Neural cell (in vitro differentiated cells): ENCODE results near the gene SERPINE2. TPM values are rescaled to one million over a fixed set of nuclear protein-coding genes. Genes with fewer than 3 reads are reported as not detected.

Experiments used
- H2AFZ ChIP-seq: fragments of 200-600, 300-800 bp; sonication (generic), shearing (Covaris generic); 2 replicates; pipeline ENCODE4 v1.6.0; 2014; ENCODE audit warnings: low read depth, mild to moderate bottlenecking, antibody characterized with exemption, low read length, moderate library complexity
- H3F3A ChIP-seq: fragments of 200-600 bp; shearing (Covaris generic); 2 replicates; pipeline ENCODE4 v1.6.1; 2016; ENCODE audit warnings: mild to moderate bottlenecking, moderate library complexity, mixed read lengths, antibody characterized with exemption, low read length; ENCODE audit not compliant: insufficient read depth, poor library complexity, severe bottlenecking
- H3K27ac ChIP-seq: fragments of 200-600, 300-800 bp; sonication (generic), shearing (Covaris generic); 2 replicates; pipeline ENCODE4 v1.5.1; 2014; ENCODE audit warnings: mild to moderate bottlenecking, low read length, moderate library complexity
- H3K27me3 ChIP-seq: fragments of 300-800, 200-600 bp; sonication (generic), shearing (Covaris generic); 2 replicates; pipeline ENCODE4 v1.6.0; 2014; ENCODE audit warnings: mild to moderate bottlenecking, low read depth, low read length, moderate library complexity; ENCODE audit not compliant: insufficient read depth
- H3K36me3 ChIP-seq: fragments of 300-800, 200-600 bp; sonication (generic), shearing (Covaris generic); 2 replicates; pipeline ENCODE4 v1.5.1; 2014; ENCODE audit warnings: mild to moderate bottlenecking, antibody characterized with exemption, low read length, moderate library complexity; ENCODE audit not compliant: insufficient read depth
- H3K4me2 ChIP-seq: fragments of 300-800, 200-600 bp; sonication (generic), shearing (Covaris generic); 2 replicates; pipeline ENCODE4 v1.6.0; 2014; ENCODE audit warnings: mild to moderate bottlenecking, low read length
- H3K4me3 ChIP-seq: fragments of 300-800, 200-600 bp; sonication (generic), shearing (Covaris generic); 2 replicates; pipeline ENCODE4 v1.5.1; 2014; ENCODE audit warnings: mild to moderate bottlenecking, low read length, moderate library complexity
- H3K79me2 ChIP-seq: fragments of 200-600 bp; shearing (Covaris generic); replicated peaks from 2 replicates; pipeline ENCODE4 v1.6.0; 2014; ENCODE audit warnings: mild to moderate bottlenecking, low read length, moderate library complexity; ENCODE audit not compliant: insufficient read depth
- H3K9ac ChIP-seq: fragments of 300-800, 200-600 bp; sonication (generic), shearing (Covaris generic); 2 replicates; pipeline ENCODE4 v1.6.1; 2016; ENCODE audit warnings: mild to moderate bottlenecking, low read length, mixed read lengths
- H3K9me2 ChIP-seq: fragments of 200-600 bp; shearing (Covaris generic); 2 replicates; pipeline ENCODE4 v1.6.1; 2016; ENCODE audit warnings: mild to moderate bottlenecking, low read length, mixed read lengths; ENCODE audit not compliant: insufficient read depth
- H3K9me3 ChIP-seq: fragments of 200-600, 300-800 bp; sonication (generic), shearing (Covaris generic); 2 replicates; pipeline ENCODE4 v1.6.1; 2016; ENCODE audit warnings: mild to moderate bottlenecking, mixed run types, low read length, moderate library complexity, mixed read lengths
- H4K20me1 ChIP-seq: fragments of 200-600 bp; shearing (Covaris generic); 2 replicates; pipeline ENCODE4 v1.6.1; 2016; ENCODE audit warnings: mild to moderate bottlenecking, mixed run types; ENCODE audit not compliant: insufficient read depth
- EP300 ChIP-seq: fragments of 450-650 bp; conservative IDR thresholded peaks from 2 replicates; pipeline ENCODE4 v1.6.1; 2014; ENCODE audit warnings: antibody characterized with exemption, mild to moderate bottlenecking, moderate library complexity; ENCODE audit not compliant: poor library complexity, severe bottlenecking
- EZH2 ChIP-seq: fragments of 200-600, 300-800 bp; shearing (Covaris generic), sonication (generic); IDR thresholded peaks from 2 replicates; pipeline ENCODE4 v1.6.1; 2014; ENCODE audit warnings: antibody characterized with exemption, low read length, borderline replicate concordance, mild to moderate bottlenecking; ENCODE audit not compliant: insufficient read depth, poor library complexity, severe bottlenecking
- MXI1 ChIP-seq: fragments of 450-650 bp; conservative IDR thresholded peaks from 2 replicates; pipeline ENCODE4 v1.6.1; 2014; ENCODE audit warnings: antibody characterized with exemption, mild to moderate bottlenecking; ENCODE audit not compliant: poor library complexity, severe bottlenecking
- POLR2AphosphoS5 ChIP-seq: IDR thresholded peaks from 2 replicates; pipeline ENCODE4 v1.6.1; 2012
- RAD21 ChIP-seq: fragments of 450-650 bp; conservative IDR thresholded peaks from 2 replicates; pipeline ENCODE4 v1.6.1; 2014; ENCODE audit warnings: antibody characterized with exemption, mild to moderate bottlenecking, moderate library complexity
- SMC3 ChIP-seq: fragments of 450-650 bp; conservative IDR thresholded peaks from 2 replicates; pipeline ENCODE4 v1.6.1; 2014; ENCODE audit warnings: antibody characterized with exemption, mild to moderate bottlenecking, moderate library complexity; ENCODE audit not compliant: poor library complexity
- TAF1 ChIP-seq: IDR thresholded peaks from 2 replicates; pipeline ENCODE4 v1.6.1; 2012; ENCODE audit warnings: low read depth
- polyA plus RNA-seq: library from polyadenylated mRNA; depleted of rRNA; stranded (reverse); fragments of >200 nt; gene quantifications from 2 replicates; pipeline ENCODE4 v1.2.3, GENCODE V29; 2014
- TF ChIP-seq, protein P1 (sequence below): fragments of 450-650 bp; IDR thresholded peaks from 2 replicates; pipeline ENCODE4 v1.5.1; 2014; ENCODE audit warnings: antibody characterized with exemption, mild to moderate bottlenecking, moderate library complexity; ENCODE audit not compliant: poor library complexity, severe bottlenecking
- TF ChIP-seq, protein P2 (sequence below): IDR thresholded peaks from 2 replicates; pipeline ENCODE4 v1.6.1; 2012; ENCODE audit warnings: borderline replicate concordance

The SERPINE2 gene
- polyA plus RNA-seq, 1 donor from 2014 or later = 38.5 TPM

DNA sequence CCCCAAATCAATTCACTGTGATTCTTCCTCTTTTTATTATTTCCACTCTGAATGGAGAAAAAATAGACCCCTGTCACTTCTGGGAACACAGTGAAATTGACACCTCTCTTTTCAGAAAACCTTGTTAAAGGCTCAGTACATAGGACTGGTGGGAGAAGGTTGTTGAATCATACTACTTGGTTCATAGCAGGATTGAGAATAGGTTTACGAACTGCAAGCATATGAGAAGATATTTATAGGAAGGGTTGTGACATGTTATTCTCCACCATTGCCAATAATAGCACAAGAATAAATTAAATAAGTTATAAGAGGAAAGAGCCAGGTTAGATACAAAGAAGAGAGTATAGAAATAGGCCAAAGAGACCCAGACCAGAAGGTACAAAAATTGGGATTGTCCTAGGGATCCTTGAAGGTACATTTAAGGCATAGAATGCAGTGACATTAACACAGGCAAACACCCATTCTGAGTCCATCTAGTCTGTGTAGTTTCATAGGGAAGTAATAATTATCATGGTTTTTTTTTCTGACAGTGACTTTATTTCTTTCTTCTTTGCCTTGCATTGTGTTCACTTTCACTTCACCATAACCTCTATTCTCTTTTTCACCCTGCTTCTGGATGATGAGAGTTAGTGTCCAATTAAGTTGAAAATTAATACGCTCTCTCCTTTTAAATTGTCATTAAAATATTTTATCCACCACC is 21.8 kb upstream of the SERPINE2 start:
- Histone ChIP-seq H3K9ac (no peak overlapping the region), H2AFZ (no peak overlapping the region), H3F3A (no peaks in the 10 kb centered on the region), H3K27ac (no peak overlapping the region), H3K79me2 (no peaks in the 10 kb centered on the region), H3K9me2 (no peaks in the 10 kb centered on the region), H4K20me1 (no peaks in the 10 kb centered on the region), H3K36me3 (no peaks in the 10 kb centered on the region), H3K27me3 (no peaks in the 10 kb centered on the region), H3K4me2 (no peak overlapping the region), H3K4me3 (no peak overlapping the region), H3K9me3 (no peaks in the 10 kb centered on the region)
- TF ChIP-seq EP300 (no peak), SMC3 (no peak), MXI1 (no peak), TAF1 (no peak), POLR2AphosphoS5 (no peak), EZH2 (no peak)
- TF ChIP-seq, protein P1, sequence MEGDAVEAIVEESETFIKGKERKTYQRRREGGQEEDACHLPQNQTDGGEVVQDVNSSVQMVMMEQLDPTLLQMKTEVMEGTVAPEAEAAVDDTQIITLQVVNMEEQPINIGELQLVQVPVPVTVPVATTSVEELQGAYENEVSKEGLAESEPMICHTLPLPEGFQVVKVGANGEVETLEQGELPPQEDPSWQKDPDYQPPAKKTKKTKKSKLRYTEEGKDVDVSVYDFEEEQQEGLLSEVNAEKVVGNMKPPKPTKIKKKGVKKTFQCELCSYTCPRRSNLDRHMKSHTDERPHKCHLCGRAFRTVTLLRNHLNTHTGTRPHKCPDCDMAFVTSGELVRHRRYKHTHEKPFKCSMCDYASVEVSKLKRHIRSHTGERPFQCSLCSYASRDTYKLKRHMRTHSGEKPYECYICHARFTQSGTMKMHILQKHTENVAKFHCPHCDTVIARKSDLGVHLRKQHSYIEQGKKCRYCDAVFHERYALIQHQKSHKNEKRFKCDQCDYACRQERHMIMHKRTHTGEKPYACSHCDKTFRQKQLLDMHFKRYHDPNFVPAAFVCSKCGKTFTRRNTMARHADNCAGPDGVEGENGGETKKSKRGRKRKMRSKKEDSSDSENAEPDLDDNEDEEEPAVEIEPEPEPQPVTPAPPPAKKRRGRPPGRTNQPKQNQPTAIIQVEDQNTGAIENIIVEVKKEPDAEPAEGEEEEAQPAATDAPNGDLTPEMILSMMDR = no peak

DNA sequence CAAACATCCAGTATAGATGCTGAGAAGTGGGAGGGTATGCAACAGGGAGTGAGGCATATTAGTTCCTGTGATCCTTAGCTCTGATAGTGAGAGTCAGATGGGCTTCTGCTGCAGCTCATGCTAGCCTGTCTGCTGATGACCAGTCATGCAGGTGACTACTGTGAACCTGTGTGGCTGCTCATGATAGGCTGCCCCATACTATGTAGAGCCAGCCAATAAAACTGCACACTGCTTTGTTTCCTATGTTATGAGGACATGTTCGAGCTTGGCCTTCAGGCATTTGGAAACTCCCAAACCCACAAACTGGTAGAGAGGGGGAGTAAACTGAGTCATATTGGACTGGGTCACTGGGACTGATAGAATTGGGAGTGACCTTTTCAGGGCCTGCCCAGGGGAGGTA is 20.1 kb upstream of the SERPINE2 start:
- Histone ChIP-seq H3K9ac (no peak overlapping the region), H3K4me2 (no peak overlapping the region), H3K9me3 (no peaks in the 10 kb centered on the region), H3K79me2 (no peaks in the 10 kb centered on the region), H3F3A (no peaks in the 10 kb centered on the region), H2AFZ (no peak overlapping the region), H3K4me3 (no peak overlapping the region), H3K27me3 (no peaks in the 10 kb centered on the region), H4K20me1 (no peaks in the 10 kb centered on the region), H3K27ac (no peak overlapping the region), H3K9me2 (no peaks in the 10 kb centered on the region), H3K36me3 (no peaks in the 10 kb centered on the region)
- TF ChIP-seq MXI1 (no peak), EZH2 (no peak)

DNA sequence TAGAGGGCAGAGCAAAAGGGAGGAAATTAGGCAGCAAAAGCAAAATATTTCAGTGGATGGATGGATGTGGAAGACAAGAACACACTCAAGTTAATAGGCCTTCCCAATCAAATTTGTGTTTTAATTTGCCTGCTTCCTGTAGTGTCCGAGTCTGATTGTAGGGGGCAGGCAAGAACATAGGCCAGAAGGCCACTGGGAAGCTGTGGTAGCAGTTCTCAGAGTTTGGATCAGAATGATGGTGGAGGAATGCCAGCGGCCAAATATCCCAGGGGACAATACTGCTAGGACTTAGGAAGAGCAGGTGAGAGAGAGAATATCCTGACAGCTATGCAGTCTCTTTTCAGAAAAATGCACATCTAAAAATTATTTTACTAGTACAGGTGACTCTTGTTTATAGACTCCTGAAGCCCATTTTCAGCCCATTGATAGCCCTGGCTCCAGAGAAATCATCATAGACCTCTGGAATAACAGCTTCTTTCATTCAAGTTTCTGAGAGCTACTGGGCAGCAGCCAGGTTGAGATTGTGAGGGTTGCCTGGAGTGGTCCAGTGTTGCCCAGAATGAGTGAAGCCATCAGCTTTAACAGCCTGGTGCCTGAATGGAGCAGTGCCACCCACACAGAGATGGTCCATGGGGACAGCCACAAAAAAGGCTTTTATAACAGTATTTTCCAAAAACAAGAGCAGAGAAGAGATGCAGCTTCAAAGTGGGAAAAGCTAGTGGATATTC is 19.1 kb upstream of the SERPINE2 start:
- Histone ChIP-seq H3K9me2 (no peaks in the 10 kb centered on the region), H3K36me3 (no peaks in the 10 kb centered on the region), H3F3A (no peaks in the 10 kb centered on the region), H2AFZ (no peak overlapping the region), H3K9ac (no peak overlapping the region), H4K20me1 (no peaks in the 10 kb centered on the region), H3K4me3 (no peak overlapping the region), H3K4me2 (no peak overlapping the region), H3K9me3 (no peaks in the 10 kb centered on the region), H3K79me2 (no peaks in the 10 kb centered on the region), H3K27ac (no peak overlapping the region), H3K27me3 (no peaks in the 10 kb centered on the region)
- TF ChIP-seq MXI1 (no peak), POLR2AphosphoS5 (no peak), RAD21 (no peak), SMC3 (no peak), EZH2 (no peak), TAF1 (no peak), EP300 (no peak)
- TF ChIP-seq, protein P1 = no peak
- TF ChIP-seq, protein P2, sequence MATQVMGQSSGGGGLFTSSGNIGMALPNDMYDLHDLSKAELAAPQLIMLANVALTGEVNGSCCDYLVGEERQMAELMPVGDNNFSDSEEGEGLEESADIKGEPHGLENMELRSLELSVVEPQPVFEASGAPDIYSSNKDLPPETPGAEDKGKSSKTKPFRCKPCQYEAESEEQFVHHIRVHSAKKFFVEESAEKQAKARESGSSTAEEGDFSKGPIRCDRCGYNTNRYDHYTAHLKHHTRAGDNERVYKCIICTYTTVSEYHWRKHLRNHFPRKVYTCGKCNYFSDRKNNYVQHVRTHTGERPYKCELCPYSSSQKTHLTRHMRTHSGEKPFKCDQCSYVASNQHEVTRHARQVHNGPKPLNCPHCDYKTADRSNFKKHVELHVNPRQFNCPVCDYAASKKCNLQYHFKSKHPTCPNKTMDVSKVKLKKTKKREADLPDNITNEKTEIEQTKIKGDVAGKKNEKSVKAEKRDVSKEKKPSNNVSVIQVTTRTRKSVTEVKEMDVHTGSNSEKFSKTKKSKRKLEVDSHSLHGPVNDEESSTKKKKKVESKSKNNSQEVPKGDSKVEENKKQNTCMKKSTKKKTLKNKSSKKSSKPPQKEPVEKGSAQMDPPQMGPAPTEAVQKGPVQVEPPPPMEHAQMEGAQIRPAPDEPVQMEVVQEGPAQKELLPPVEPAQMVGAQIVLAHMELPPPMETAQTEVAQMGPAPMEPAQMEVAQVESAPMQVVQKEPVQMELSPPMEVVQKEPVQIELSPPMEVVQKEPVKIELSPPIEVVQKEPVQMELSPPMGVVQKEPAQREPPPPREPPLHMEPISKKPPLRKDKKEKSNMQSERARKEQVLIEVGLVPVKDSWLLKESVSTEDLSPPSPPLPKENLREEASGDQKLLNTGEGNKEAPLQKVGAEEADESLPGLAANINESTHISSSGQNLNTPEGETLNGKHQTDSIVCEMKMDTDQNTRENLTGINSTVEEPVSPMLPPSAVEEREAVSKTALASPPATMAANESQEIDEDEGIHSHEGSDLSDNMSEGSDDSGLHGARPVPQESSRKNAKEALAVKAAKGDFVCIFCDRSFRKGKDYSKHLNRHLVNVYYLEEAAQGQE = no peak
